ENCODE results near the gene AFAP1. TPM values are rescaled to one million over a fixed set of nuclear protein-coding genes. Genes with fewer than 3 reads are reported as not detected.

AFAP1 gene
- total RNA-seq, 1 experiment from 2014 or later, result 23.6 TPM

DNA sequence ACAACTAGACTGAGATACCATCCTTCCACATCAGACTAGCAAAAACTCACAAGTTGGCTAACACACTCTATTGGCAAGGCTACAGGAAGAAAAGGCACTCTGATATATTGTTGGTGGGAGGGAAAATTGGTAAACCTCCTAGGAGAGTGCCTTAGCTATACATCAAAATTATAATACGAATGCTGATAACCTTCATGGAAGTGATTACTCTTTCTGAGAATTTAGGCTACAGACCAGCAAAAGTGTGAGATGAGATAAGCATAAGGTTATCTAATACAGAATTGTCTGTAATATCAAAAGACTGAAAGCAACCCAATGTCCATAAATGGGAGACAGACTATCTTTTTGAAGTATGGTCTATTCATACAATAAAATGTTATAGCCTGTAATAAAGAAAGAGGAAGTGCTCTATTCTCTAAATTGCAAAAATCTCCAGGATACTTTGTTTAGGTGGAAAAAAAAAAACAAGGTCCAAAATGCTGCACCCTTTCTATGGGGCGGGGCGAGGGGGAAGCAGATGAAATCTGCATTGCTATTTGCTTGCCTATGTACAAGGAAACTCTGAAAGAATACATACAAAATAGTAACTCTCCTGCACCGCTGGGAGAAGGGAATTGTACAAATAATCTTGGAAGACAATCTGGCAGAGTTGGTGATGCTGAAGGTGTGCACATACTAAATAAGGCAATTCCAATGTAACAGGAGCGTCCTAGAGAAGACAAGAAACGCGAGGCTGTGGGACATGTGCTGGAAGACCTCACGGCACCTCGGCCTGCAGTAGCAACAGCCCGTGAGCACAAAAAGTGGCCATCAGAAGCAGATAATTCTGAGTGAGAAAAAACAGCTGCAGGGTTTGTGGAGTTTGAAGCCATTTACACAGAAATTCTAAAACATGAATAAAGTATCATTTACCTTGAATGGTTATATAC lies 109.7 kb downstream of the AFAP1 start:
- H3K9me3 Mint-ChIP-seq, result peaks cover 13% of the 10 kb centered on the region
- H3K4me3 Mint-ChIP-seq, result no peak overlapping the region
- H3K27ac Mint-ChIP-seq, result no peak overlapping the region
- POLR2A ChIA-PET, result no interaction called here
- DNase-seq (ENCODE audit: low spot score) (no peak), ATAC-seq (no peak)
- H3K4me1 Mint-ChIP-seq, result peaks cover 44% of the 10 kb centered on the region
- peaks cover 40% of the 10 kb centered on the region for H3K36me3 Mint-ChIP-seq
- TF ChIP-seq ZNF121 (CRISPR knock-in tag; IDR thresholded peaks at IDR 0.05), result no peak
- TF ChIP-seq, protein P1, sequence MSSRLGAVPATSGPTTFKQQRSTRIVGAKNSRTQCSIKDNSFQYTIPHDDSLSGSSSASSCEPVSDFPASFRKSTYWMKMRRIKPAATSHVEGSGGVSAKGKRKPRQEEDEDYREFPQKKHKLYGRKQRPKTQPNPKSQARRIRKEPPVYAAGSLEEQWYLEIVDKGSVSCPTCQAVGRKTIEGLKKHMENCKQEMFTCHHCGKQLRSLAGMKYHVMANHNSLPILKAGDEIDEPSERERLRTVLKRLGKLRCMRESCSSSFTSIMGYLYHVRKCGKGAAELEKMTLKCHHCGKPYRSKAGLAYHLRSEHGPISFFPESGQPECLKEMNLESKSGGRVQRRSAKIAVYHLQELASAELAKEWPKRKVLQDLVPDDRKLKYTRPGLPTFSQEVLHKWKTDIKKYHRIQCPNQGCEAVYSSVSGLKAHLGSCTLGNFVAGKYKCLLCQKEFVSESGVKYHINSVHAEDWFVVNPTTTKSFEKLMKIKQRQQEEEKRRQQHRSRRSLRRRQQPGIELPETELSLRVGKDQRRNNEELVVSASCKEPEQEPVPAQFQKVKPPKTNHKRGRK (CRISPR knock-in tag; IDR thresholded peaks at IDR 0.05; ENCODE audit: borderline replicate concordance), result no peak
- TF ChIP-seq JAZF1 (CRISPR knock-in tag; IDR thresholded peaks at IDR 0.05), result no peak
- TF ChIP-seq, protein P2, sequence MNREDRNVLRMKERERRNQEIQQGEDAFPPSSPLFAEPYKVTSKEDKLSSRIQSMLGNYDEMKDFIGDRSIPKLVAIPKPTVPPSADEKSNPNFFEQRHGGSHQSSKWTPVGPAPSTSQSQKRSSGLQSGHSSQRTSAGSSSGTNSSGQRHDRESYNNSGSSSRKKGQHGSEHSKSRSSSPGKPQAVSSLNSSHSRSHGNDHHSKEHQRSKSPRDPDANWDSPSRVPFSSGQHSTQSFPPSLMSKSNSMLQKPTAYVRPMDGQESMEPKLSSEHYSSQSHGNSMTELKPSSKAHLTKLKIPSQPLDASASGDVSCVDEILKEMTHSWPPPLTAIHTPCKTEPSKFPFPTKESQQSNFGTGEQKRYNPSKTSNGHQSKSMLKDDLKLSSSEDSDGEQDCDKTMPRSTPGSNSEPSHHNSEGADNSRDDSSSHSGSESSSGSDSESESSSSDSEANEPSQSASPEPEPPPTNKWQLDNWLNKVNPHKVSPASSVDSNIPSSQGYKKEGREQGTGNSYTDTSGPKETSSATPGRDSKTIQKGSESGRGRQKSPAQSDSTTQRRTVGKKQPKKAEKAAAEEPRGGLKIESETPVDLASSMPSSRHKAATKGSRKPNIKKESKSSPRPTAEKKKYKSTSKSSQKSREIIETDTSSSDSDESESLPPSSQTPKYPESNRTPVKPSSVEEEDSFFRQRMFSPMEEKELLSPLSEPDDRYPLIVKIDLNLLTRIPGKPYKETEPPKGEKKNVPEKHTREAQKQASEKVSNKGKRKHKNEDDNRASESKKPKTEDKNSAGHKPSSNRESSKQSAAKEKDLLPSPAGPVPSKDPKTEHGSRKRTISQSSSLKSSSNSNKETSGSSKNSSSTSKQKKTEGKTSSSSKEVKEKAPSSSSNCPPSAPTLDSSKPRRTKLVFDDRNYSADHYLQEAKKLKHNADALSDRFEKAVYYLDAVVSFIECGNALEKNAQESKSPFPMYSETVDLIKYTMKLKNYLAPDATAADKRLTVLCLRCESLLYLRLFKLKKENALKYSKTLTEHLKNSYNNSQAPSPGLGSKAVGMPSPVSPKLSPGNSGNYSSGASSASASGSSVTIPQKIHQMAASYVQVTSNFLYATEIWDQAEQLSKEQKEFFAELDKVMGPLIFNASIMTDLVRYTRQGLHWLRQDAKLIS (CRISPR knock-in tag; IDR thresholded peaks at IDR 0.05; ENCODE audit: borderline replicate concordance), result no peak
- TF ChIP-seq FOXP1 (CRISPR knock-in tag; IDR thresholded peaks at IDR 0.05; ENCODE audit: borderline replicate concordance), result no peak
- CTCF ChIA-PET, result no interaction called here
- H3K27me3 Mint-ChIP-seq (ENCODE audit: low read depth), result no peaks in the 10 kb centered on the region

DNA sequence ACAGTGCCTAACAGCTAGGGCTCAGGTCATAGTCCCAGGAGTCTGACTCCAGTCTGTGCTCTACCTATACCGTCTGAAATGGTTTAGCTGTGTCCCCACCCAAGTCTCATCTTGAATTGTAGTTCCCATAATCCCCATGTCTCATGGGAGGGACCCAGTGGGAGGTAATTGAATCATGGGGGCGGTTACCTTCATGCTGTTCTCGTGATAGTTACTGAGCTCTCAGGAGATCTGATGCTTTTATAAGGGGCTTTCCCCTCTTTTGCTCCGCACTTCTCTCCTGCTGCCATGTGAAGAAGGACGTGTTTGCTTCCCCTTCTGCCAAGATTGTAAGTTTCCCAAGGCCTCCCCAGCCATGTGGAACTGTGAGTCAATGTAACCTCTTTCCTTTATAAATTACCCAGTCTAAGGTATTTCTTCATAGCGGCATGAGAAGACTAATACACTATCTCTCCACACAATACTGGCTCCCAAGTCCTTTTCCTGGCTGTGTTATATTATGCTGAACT lies 110.8 kb downstream of the AFAP1 start:
- DNase-seq (ENCODE audit: low spot score) (no peak), ATAC-seq (peak; percentile 20; the same call in 1 of the 2 replicates)
- ChIA-PET CTCF (interaction anchor here (1.4 to 3.7 kb wide), 2 partner anchors 15 to 26 kb away, joined by 5 to 34 read pairs; no protein-coding TSS in a partner anchor), POLR2A (no interaction called here)
- H3K4me1 Mint-ChIP-seq, result peaks cover 49% of the 10 kb centered on the region
- H3K9me3 Mint-ChIP-seq, result peaks cover 9% of the 10 kb centered on the region
- H3K4me3 Mint-ChIP-seq, result no peak overlapping the region
- peak overlapping the region; percentile 35 for H3K27ac Mint-ChIP-seq
- peaks cover 33% of the 10 kb centered on the region for H3K36me3 Mint-ChIP-seq
- no peaks in the 10 kb centered on the region for H3K27me3 Mint-ChIP-seq (ENCODE audit: low read depth)
- TF ChIP-seq ZNF671 (CRISPR knock-in tag; IDR thresholded peaks at IDR 0.05), result no peak
- no peak for TF ChIP-seq IRF2 (CRISPR knock-in tag; IDR thresholded peaks at IDR 0.05; ENCODE audit: borderline replicate concordance, low read depth)
- TF ChIP-seq JAZF1 (CRISPR knock-in tag; IDR thresholded peaks at IDR 0.05), result no peak
- TF ChIP-seq, protein P3, sequence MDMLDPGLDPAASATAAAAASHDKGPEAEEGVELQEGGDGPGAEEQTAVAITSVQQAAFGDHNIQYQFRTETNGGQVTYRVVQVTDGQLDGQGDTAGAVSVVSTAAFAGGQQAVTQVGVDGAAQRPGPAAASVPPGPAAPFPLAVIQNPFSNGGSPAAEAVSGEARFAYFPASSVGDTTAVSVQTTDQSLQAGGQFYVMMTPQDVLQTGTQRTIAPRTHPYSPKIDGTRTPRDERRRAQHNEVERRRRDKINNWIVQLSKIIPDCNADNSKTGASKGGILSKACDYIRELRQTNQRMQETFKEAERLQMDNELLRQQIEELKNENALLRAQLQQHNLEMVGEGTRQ (CRISPR knock-in tag; IDR thresholded peaks at IDR 0.05), result no peak
- TF ChIP-seq, protein P4, sequence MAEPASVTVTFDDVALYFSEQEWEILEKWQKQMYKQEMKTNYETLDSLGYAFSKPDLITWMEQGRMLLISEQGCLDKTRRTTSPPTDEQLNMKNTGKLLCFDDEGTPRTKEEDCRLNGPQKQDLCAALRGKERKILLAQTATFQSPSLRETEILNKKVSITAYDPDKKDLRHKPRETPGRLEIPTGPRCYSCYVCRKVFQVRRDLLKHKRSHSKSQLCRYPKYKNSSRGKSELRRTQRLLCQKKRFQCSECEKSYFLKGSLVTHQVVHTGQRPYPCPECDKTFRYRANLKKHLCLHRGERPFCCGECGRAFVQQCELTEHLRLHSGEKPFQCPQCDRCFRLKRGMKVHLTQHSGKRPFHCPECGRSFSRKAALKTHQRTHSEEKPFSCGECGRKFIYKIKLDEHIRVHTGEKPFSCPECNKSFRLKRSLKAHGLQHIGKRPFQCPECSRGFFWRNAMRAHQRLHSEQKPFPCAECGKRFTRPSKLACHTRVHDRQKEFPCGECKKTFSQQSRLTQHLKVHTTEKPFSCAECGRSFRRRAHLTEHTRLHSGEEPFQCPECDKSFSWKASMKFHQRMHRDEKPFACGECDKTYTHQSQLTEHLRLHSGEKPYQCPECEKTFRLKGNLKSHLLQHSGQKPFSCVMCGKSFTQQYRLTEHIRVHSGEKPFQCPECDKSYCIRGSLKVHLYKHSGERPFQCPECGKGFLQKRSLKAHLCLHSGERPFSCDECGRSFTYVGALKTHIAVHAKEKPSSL (CRISPR knock-in tag; conservative IDR thresholded peaks at IDR 0.05), result no peak
- TF ChIP-seq, protein P5, sequence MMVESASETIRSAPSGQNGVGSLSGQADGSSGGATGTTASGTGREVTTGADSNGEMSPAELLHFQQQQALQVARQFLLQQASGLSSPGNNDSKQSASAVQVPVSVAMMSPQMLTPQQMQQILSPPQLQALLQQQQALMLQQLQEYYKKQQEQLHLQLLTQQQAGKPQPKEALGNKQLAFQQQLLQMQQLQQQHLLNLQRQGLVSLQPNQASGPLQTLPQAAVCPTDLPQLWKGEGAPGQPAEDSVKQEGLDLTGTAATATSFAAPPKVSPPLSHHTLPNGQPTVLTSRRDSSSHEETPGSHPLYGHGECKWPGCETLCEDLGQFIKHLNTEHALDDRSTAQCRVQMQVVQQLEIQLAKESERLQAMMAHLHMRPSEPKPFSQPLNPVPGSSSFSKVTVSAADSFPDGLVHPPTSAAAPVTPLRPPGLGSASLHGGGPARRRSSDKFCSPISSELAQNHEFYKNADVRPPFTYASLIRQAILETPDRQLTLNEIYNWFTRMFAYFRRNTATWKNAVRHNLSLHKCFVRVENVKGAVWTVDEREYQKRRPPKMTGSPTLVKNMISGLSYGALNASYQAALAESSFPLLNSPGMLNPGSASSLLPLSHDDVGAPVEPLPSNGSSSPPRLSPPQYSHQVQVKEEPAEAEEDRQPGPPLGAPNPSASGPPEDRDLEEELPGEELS (CRISPR knock-in tag; IDR thresholded peaks at IDR 0.05), result no peak
- TF ChIP-seq, protein P6, sequence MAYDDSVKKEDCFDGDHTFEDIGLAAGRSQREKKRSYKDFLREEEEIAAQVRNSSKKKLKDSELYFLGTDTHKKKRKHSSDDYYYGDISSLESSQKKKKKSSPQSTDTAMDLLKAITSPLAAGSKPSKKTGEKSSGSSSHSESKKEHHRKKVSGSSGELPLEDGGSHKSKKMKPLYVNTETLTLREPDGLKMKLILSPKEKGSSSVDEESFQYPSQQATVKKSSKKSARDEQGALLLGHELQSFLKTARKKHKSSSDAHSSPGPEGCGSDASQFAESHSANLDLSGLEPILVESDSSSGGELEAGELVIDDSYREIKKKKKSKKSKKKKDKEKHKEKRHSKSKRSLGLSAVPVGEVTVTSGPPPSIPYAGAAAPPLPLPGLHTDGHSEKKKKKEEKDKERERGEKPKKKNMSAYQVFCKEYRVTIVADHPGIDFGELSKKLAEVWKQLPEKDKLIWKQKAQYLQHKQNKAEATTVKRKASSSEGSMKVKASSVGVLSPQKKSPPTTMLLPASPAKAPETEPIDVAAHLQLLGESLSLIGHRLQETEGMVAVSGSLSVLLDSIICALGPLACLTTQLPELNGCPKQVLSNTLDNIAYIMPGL (CRISPR knock-in tag; IDR thresholded peaks at IDR 0.05), result no peak
- TF ChIP-seq RORB (CRISPR knock-in tag; IDR thresholded peaks at IDR 0.05), result no peak
- no peak for TF ChIP-seq ESRRA (CRISPR knock-in tag; IDR thresholded peaks at IDR 0.05; ENCODE audit: borderline replicate concordance)
- TF ChIP-seq, protein P7, sequence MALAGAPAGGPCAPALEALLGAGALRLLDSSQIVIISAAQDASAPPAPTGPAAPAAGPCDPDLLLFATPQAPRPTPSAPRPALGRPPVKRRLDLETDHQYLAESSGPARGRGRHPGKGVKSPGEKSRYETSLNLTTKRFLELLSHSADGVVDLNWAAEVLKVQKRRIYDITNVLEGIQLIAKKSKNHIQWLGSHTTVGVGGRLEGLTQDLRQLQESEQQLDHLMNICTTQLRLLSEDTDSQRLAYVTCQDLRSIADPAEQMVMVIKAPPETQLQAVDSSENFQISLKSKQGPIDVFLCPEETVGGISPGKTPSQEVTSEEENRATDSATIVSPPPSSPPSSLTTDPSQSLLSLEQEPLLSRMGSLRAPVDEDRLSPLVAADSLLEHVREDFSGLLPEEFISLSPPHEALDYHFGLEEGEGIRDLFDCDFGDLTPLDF (CRISPR knock-in tag; IDR thresholded peaks at IDR 0.05), result no peak
- no peak for TF ChIP-seq HMGA2 (CRISPR knock-in tag; IDR thresholded peaks at IDR 0.05)
